WERI-Rb-1 (cell line): ENCODE results near the gene SUSD1.

ENCODE experiments used
- DNase-seq: peaks from one replicate; pipeline ENCODE4 v3.0.0-alpha.2; 2020
- H3K27ac ChIP-seq: fragments of 250-450 bp; sonication (Bioruptor Pico); 2 replicates; pipeline ENCODE4 v1.5.1; 2020; ENCODE audit warnings: mild to moderate bottlenecking, moderate library complexity
- H3K27me3 ChIP-seq: fragments of 250-450 bp; sonication (Bioruptor Pico); 2 replicates; pipeline ENCODE4 v1.5.1; 2021; ENCODE audit warnings: mild to moderate bottlenecking, low read depth, moderate library complexity; ENCODE audit not compliant: insufficient read depth, severe bottlenecking
- H3K36me3 ChIP-seq: fragments of 250-450 bp; sonication (Bioruptor Pico); 2 replicates; pipeline ENCODE4 v1.5.1; 2020; ENCODE audit warnings: mild to moderate bottlenecking, moderate library complexity
- H3K4me3 ChIP-seq: 2 replicates; pipeline ENCODE4 v1.5.1; 2011; ENCODE audit warnings: low read depth, mild to moderate bottlenecking, control low read depth, low read length
- H3K9me3 ChIP-seq: fragments of 250-450 bp; sonication (Bioruptor Pico); 2 replicates; pipeline ENCODE4 v1.5.1; 2021; ENCODE audit warnings: mild to moderate bottlenecking, moderate library complexity; ENCODE audit not compliant: severe bottlenecking
- TF ChIP-seq, protein P1 (sequence below): IDR thresholded peaks from 2 replicates; pipeline ENCODE4 v1.5.1; 2011; ENCODE audit warnings: low read depth, mild to moderate bottlenecking, control low read depth, inconsistent platforms, low read length

SUSD1 gene

DNA sequence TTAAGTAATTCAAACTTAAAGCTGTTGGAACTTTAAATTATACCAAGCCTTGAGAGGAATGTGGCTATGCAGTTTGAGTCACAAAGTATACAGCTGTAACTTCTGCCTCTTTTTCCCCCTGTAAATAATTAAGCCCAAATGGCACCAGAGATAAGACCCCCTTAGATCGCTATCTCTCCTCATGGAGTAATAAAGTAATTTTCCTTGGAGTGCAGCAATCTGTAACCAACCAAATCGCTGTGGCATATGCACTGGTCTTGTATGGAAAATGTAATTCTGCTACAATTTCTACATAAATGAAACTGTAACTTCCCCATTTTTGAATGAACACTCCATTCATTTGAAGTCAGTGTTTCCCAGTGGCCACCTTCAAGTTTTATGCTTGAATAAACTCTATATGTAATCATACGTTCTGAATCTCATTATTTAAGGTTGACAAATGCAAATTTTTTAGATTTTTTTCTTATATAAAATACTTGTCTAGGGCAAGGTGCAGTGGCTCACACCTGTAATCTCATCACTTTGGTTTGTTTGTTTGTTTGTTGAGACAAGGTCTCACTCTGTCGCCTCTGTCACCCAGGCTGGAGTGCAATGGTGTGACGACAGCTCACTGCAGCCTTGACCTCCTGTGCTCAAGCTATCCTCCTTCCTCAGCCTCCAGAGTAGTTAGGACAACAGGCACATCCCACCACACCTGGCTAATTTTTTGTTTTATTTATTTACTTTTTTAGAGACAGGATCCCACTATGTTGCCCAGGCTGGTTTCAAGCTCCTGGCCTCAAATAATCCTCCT is 12.3 kb downstream of the SUSD1 start:
- Histone ChIP-seq H3K27ac (no peak overlapping the region), H3K9me3 (no peaks in the 10 kb centered on the region), H3K4me3 (no peak overlapping the region), H3K27me3 (no peaks in the 10 kb centered on the region), H3K36me3 (no peaks in the 10 kb centered on the region)
- DNase-seq = no peak
- TF ChIP-seq, protein P1, sequence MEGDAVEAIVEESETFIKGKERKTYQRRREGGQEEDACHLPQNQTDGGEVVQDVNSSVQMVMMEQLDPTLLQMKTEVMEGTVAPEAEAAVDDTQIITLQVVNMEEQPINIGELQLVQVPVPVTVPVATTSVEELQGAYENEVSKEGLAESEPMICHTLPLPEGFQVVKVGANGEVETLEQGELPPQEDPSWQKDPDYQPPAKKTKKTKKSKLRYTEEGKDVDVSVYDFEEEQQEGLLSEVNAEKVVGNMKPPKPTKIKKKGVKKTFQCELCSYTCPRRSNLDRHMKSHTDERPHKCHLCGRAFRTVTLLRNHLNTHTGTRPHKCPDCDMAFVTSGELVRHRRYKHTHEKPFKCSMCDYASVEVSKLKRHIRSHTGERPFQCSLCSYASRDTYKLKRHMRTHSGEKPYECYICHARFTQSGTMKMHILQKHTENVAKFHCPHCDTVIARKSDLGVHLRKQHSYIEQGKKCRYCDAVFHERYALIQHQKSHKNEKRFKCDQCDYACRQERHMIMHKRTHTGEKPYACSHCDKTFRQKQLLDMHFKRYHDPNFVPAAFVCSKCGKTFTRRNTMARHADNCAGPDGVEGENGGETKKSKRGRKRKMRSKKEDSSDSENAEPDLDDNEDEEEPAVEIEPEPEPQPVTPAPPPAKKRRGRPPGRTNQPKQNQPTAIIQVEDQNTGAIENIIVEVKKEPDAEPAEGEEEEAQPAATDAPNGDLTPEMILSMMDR = no peak

DNA sequence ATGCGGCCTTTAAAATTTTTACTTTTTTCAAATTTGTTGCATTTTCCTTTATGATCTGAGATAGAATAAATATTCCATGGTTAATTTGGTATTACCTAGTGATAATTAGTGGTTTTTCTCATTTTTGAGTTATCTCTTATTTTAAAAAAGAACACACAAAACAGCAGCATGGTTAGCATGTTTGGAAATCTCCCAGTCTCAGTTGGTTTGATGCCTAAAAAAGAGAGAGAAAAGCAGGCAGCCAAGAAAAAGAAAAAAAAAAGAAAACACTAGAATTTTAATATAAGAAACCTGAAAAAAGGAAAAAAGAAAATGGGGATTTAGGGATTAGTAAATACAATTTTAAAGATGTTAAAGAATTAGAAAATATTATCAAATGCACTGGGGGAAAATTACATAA is 15.3 kb downstream of the SUSD1 start:
- no peak overlapping the region for H3K4me3 ChIP-seq
- TF ChIP-seq, protein P1 = no peak
- H3K27me3 ChIP-seq = no peaks in the 10 kb centered on the region
- H3K36me3 ChIP-seq = peaks cover 18% of the 10 kb centered on the region
- DNase-seq = no peak
- no peak overlapping the region for H3K27ac ChIP-seq
- no peaks in the 10 kb centered on the region for H3K9me3 ChIP-seq

DNA sequence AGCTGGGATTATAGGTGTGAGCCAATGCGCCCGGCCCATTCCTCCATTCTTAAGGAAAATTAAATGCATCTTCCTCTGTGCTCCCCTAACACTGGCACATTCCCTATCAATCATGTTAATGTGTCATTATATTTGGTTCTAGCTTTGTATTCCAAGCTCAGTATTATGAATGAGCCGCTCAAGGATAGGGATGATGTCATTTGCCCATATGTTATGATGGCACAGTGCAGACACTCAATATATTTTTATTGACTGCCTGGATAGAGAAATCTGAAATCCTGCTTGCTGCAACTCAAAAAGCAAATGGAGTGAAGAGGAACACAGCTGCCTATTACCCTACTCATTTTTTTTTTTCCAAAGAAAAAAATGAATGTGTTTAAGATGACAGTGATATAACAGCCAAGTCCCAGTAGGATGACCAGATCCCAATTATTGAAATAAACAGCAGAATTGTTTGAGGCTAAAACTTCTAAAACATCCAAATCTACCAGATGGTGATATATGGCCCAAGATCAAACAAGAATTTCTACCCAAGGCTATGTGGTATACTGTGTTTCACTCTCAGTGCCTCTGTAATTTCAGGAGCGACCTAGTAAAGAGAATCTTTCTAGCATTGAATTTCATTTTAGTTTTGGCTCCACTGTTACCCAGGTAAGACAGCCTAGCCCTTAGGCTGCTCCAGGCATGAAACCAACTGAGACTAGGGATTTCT is 16.3 kb downstream of the SUSD1 start:
- peaks cover 20% of the 10 kb centered on the region for H3K36me3 ChIP-seq
- H3K9me3 ChIP-seq = no peaks in the 10 kb centered on the region
- no peaks in the 10 kb centered on the region for H3K27me3 ChIP-seq
- no peak overlapping the region for H3K27ac ChIP-seq
- no peak overlapping the region for H3K4me3 ChIP-seq
- no peak for DNase-seq
- TF ChIP-seq, protein P1 = no peak

DNA sequence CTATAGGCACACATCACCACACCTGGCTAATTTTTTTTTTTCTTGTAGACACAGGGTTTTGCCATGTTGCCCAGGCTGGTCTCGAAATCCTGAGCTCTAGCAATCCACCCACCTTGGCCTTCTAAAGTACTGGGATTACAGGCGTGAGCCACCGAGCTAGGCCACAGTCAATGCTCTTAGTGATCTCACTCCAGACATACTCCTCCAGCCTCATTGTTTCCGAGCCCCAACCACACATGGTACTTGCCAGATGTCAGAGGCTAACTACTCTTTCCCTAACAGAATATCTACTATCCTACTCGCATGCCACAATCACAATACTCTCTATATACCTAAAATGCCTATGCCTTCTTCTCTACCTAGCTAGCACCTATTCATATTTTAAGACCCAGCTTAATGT is 17.1 kb downstream of the SUSD1 start:
- H3K27me3 ChIP-seq = no peaks in the 10 kb centered on the region
- peaks cover 25% of the 10 kb centered on the region for H3K36me3 ChIP-seq
- H3K4me3 ChIP-seq = no peak overlapping the region
- TF ChIP-seq, protein P1 = no peak
- no peak overlapping the region for H3K27ac ChIP-seq
- H3K9me3 ChIP-seq = no peaks in the 10 kb centered on the region
- DNase-seq = no peak

DNA sequence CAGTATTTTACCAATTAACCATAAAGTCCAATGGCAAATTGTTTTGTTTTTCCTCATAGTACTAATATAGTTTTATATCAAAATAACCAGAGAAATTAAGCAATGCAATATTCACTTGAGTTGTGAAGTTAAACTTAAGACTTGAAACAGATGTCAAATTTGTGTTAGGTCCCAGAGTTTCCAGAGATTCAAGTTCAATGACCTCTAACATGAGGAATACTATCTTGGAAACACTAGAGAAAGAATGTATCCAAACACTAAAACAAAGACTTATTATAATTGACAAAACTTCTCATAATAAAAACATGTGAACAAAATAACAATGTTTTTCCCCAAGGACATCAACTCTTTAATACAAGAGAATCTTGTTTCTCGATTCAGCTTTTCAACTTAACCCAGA is 18.0 kb downstream of the SUSD1 start:
- peaks cover 27% of the 10 kb centered on the region for H3K36me3 ChIP-seq
- DNase-seq = no peak
- TF ChIP-seq, protein P1 = no peak
- no peak overlapping the region for H3K4me3 ChIP-seq
- no peak overlapping the region for H3K27ac ChIP-seq
- no peaks in the 10 kb centered on the region for H3K9me3 ChIP-seq
- H3K27me3 ChIP-seq = no peaks in the 10 kb centered on the region
